GM21737 (cell line): ENCODE measurements around the gene GALNT14.

Experiments
- ATAC-seq: cut with Tn5 transposase; IDR thresholded peaks from one replicate; pipeline ENCODE4 v1.9.1; 2021; ENCODE audit warnings: mild to moderate bottlenecking, moderate library complexity; ENCODE audit not compliant: unreplicated experiment

GALNT14 gene

DNA sequence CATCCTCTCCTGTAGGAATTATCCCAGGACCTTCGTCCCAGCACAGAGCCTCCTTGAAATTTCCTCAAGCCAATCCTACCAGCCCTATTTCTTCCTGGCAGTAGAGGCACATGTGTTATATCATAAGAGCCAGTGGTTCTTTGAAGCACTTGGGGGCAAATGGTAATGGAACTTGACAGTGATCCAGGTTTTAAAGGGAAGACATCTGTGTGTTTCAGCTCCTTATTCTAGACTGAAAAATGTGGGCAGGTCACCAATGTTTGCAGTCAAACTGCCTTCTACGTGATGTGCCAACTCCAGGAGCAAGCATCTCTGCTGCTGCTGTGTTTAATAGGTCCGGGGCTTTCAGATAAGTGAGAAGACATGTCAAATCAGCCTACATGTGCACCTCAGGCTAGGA, 157.1 kb downstream of the GALNT14 start:
- ATAC-seq = no peak

DNA sequence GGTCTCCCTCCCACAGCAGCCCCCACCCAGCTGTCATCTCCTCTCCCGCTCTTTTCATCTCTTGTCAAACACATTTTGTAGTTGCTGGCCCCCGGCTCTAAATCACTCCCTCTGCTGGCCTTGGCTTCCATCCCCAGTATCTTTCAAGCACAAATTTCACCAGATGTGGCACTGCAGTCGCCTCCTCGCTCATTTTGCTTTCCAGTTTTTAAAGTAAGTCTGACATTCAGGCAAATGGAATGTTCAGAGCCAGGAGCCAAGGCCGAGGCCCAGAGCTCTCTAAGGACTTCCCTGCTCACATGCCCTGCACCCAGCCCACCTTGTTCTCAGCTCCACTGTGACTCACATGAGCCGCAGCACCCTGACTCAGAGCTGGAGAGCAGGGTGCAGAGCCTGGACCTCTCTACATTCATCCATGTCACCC, 158.4 kb downstream of the GALNT14 start:
- no peak for ATAC-seq

DNA sequence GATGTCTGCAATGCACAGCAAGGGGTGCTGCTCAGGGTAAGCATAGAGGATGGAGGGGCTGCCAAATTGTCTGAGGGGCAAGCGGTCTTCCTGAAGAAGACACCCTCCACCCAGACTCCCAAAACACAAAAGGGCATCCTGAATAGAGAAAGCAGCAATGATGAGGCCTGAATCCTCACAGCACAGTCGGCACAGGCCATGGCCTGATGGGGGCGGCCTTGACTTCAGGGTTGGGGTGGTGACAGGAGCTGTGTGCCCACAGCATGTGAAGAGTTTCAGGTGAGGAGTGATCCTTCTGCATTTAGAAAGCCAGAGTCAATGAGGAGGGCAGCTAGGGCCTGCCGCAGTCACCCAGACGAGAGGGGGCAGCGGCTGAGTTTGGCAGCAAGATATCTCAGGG, 159.4 kb downstream of the GALNT14 start:
- ATAC-seq = no peak

DNA sequence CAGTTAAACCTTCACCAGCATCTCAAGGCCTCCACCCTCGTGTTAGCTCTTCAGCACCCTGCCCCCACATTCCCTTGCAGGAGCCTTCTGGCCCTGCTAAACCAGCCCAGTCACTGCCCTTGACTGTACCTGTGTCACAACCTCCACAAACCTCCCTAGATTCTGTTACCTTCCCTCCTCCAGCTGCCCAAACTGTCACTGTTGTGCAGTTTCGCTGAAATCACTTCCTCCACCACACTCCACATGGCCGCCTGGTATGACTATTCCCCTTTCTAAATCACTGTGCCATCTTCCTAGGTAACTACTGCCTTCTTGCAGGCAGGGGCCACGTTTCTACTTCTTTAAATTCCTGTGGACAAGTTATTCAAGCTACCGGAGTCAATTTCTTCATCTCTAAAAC, 160.2 kb downstream of the GALNT14 start:
- ATAC-seq = no peak

DNA sequence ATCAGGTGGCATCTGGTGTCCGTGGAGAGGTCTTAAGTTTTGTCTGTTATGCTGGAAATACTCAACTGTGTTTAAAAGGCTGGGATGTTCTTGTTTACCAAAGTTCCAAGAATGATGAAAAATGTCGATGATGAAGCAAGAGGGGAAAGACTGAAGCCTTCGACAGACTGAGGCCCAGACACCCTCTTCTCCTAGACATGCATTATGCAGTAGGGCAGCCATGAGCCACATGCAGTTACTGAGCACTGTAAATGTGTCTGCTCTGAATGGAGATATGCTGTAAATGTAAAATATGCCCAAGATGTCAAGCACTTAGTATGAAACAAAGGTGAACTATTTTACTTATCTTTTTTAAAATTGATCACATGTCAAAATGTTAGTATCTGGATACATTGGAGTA, 163.1 kb downstream of the GALNT14 start:
- no peak for ATAC-seq

DNA sequence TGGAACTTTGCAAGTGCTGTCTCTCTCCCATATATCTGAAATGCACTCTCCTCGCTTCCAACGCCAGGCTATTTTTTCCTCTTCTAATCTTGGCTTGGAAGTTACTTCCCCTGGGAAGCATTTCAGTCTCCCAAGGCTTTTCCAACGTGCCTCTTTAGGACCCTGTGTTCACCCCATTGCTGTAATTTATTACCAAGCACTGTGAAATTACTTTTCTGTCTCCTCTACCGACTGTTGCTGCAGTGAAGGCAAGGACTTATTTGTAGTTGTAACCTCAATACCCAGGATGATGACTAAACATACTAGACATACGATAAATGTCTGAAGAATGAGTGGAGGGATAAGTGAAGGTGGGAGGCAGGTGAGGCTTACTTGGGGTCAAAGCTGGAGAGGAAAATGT, 163.7 kb downstream of the GALNT14 start:
- no peak for ATAC-seq

DNA sequence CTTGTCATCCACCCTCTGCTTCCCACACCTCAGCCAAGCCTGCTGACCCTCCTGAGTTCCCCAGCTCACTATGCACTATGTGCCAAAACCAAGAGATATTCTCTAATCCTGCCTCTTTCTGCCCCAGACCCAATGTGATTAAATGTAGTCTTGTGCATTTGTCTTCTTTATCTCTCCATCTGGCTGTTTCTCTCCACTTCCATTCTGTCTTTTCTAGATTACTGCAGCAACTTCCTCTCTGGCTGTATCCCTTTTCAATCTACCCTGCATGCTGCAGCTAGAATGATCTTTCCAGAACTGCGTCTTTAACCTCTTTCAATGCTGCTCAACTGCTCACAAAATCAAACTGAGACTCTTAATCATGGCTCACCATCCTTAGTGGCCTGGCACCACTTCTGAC, 164.1 kb downstream of the GALNT14 start:
- ATAC-seq = no peak

DNA sequence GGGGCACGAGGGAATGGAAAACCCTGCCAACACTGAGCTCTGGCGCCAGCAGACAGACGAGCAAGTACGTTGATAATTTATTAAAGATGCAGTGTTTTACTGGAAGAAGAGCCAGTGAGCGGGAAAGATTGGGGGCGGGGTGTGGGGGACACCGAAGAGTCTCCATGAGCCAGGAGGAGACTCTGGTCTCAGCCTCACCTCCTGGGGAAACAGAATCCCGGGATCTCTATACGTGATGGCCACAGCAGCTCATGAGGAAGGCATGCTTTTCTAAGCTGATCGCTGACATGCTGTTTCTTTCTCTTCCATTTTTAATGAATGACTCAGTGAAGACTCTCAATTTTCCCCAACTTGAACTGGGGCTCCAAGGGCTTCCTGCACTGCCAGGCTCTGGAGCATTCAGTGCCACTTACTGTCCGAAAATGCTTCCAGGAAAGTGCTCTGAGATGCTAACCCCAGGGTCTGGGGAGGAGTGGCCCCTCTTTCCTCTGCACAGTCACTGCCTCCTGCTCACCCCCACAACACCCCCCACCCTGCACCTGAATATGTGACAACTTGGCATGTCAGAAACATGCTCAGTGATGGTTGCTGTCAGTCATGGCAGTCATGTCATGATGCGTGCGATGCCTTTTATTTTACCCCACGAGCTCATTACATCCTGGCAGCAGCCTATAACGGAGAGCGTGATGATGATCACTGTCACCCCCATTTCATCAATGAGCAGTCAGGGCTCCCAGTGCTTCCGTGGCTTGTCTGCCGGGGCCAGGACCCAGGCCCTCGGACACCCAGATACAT, 166.8 kb downstream of the GALNT14 start:
- no peak for ATAC-seq

DNA sequence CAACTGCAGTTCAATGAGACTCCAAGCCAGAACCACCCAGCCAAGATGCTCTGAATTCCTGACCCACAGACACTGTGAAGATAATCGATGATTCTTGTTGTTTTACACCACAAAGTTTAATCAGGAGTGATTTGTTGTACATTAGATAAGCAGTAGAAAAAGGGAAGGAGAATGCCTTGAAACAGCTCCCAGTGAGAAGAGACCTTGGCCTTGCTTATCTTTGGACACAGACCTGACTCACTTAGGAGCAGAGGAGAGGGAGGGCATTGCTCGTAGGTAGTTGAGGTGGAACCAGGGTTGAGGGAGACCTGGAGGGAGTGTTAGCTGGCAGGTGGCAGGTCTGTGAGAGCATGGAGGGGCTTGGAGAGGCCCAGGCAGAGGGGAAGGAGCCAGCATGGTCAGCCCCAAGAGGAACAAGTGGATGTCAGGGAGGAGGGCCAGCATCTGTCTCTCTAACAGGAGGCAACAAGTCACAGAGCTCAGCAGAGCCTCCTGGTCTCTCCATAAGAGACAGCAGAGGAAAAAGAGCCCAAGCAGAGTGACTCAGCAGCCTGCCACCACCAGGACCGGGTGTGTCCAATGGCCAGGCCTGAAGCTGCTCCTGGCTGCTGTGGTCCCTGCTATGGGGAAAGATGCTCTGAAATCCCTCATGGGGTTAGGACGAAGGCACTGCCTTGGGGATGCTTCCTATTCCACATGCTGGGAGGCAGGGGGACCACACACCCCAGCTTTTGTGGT, 169.4 kb downstream of the GALNT14 start:
- ATAC-seq = no peak

DNA sequence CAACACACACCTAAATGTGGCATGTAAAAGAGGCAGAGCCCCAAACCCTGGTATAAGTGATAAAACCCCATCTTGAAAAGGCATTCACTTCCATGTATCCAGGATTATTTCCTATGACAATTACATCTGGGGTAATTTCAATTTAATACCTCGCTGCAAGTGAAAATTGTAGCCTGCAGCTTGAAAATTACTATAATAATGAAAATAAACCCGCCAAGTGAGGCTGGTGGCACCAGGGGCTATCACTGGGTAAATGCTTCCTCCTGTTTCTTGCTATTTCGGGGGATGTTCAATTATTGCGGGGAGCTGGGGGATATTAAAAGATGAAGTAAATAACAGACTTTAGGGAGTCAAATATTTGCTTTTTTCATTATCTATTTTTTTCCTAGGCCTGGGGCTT, 171.5 kb downstream of the GALNT14 start:
- ATAC-seq = no peak

DNA sequence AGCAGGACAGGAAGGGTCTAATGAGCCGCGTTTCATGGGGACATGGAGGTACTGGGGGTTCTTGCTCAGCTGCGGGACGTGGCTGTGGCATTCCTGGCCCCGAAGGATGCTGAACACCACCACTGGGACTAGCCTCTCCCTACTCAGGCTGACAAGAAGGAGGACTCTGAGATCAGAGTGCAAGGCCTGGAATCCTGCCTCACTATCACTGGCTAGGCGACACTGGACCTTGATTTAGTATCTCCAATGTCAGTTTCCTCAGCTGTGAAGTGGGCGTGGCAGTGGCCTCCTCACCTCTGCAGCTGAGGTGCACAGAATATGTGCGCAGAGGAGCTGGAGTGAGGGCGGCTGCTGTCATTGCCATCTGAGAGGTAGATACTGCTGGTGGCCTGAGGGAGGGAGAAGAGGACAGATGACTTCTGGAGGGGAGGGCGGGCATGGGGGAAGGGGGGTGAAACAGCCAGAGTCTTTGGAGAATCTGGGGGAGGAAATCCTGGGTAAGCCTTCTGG, 173.2 kb downstream of the GALNT14 start:
- no peak for ATAC-seq

DNA sequence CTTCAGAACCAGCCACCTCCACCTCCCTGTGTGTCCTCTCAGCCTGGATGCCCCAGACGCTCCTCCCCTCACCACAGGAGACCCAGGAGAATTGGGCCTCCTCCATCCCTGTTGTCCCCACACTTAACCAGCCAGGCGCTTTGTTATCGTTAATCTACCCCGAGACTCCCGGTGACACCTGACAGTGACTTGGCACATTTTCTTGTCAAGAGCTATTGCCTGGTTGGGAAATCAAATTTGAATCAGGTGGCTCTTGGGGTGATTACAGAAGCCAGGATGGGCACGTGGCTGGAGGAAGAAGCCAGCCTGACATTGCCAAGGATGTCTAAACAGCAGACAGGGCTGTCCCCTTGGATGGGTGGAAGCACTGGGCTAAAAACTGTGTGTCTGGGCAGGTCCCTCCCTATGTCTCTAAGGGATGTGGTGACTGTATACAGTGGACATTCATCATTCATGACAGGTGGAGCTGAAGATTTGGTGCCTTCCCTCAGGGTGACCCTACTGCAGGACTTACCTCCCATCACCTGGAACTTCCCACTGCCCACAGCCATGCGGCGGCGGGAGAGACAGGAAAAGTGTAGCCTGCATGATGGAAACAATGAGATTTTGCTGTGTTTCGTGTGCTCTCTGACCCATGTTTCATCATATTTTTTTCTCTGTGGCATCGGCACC, 173.8 kb downstream of the GALNT14 start:
- no peak for ATAC-seq

DNA sequence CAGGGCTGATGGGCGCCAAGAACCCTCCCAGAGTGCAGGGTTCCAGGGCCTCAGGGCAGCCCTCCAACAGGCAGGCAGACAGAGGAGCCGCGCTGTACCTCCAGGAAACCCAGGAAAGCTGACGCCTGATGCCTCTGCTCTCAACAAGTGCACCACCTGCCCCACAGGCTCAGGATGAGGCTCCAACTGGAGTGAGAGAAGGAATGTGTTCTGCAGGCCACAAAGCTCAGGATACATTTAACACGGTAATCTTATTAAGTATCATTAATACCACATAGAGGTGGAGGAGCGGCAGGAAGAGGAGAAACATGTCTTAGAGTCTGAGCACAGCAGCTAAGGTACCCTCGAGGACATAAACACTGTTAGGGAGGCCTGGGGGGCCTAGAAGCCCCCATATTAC, 175.1 kb downstream of the GALNT14 start:
- no peak for ATAC-seq

DNA sequence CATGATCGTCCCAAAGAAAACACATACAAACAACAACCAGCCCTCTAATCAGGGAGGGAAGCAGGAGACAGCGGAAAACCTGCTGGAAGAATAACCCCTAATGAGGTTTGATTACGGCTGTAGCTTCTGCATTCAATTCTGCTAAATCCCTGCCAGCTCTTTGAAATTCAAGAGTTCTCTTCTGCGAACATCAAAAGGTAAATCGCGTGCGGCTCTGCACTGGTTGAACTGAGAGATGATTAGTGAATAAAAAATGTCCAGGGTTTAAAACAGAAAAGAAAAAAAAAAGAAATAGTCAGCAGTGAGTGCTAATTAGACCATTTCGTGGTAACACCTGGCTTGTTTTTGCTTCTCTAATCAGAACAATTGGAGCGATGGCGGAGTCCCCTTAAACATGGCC, 178.0 kb downstream of the GALNT14 start:
- ATAC-seq = no peak

DNA sequence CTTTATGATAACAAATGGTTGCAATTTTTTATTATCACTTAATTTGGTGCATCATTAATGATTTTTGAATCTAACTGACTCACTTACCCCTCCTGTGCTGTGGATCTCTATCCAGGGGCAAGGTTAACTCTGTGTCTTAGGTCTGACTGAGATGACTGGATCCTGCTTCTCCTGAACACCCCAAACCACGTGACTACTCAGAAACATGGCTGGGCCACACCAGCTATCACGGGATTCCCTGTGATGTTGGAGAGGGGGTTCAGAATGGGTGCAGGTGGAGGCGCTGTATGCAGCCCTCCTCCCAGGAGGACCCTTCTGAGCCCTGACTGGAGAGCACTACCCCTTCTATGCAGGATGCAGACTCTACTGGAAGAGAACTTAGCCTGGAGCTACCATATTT, 178.6 kb downstream of the GALNT14 start:
- ATAC-seq = no peak

DNA sequence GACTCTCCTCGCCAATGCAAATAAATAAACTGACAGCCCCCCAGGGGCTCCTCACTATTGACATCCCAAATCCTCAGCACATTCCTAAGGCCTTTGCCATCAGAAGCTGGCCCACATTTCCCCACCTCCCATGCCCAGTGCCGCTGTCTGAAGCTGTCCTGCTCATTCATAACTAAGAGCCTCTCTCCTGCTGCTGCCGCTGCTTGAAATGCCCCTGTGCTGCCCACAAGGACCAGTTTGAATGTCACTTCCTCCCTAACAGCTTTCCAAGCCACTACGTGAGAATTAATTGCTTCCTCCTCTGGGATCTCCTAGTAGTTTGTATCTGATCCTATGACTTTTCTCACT, 179.3 kb downstream of the GALNT14 start:
- ATAC-seq = no peak

DNA sequence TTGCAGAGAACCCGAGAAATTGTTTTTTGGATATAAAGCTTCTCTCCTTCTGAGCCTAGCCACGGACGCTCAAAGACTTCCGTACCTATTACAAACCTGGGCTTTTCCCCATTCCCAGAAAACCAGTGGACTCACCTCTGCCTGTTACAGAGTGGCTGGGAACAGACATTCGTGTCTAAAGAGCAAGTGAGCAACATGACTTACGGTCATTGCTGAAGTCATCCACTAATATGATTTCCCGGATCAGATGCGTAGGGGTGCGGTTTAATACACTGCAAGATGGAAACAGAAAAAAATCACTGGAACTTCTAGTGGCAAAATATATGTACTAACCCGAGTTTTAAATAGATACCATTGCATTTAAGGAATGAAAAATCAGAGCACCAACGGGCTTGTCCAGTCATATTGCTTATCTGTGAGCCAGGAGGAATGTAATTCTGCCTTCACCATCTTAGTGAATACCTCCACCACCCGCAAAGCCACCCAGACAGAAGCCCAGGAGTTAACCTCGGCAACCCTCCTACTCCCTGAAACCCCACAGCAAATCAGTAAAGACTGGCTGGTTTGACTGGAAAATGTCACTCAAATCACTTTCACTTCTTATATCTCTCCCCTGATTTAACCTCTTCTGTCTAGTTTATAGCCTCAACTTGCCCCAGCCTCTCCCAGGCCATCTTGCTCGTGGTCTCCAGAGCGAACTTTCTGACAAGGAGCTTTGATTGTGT, 179.9 kb downstream of the GALNT14 start:
- ATAC-seq = no peak

DNA sequence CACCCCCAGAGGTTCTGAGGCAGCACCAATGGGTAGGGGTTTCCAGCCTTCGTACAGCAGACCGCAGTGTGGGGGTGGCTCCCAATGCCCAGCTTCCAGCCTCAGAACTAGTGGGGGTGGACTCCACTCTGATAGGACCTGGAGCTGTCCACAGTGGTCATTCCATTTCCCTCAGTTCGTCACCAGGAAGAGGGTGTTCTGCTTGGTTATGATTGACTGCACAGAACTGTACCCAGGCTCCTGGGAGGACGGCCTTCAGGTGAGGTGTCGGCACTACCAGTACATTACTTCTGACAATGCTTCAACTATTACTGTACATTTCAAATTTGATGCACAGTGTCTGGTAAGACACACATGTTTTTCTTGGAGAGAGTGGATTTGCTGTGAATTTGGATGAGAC, 180.6 kb downstream of the GALNT14 start:
- ATAC-seq = no peak

DNA sequence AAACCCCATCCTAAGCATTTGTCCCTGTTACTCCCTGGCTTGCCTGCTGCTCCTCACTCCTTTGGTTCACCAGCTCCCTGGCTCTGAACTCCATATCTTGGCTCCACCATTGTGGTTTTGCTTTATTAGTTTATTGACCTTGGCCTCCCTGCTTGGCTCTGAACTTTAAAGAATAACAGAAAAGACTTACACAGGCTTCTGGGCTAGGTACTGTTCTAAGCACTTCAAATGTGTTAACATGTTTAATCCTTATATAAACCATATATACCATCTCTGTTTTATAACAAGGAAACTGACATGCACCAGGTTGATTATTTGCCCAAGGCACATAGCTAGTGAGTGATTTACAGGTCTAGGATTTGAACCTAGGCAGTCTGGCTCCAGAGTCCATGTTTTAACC, 181.2 kb downstream of the GALNT14 start:
- no peak for ATAC-seq

DNA sequence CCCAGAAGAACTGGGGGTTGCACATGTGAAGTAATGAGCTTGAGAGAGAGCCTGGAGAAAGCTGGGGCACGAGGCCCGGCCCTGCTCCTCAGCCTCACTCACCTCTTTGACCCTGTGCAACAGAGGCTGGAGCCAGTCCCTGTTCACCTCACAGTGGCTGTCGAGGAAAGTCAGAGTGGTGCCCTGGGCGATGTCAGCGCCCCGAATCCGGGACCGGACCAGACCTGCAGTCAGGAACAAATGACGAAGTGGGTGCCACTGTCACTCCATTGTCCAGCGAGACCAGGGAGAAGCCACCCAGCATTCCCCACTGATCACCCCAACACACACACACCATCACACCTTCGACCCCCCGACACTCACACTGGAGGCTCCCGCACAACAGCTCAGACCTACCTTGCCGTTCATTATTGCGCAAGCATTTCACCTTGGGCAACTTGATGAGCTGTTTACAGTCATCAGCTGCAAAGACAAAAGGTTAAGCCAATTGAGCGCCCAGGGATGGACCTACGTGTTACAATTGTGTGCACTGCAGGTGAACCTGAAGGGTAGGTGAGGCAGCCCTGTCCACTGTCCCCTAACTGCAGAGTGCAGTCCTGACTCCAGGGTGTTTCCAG, 182.6 kb downstream of the GALNT14 start:
- no peak for ATAC-seq

DNA sequence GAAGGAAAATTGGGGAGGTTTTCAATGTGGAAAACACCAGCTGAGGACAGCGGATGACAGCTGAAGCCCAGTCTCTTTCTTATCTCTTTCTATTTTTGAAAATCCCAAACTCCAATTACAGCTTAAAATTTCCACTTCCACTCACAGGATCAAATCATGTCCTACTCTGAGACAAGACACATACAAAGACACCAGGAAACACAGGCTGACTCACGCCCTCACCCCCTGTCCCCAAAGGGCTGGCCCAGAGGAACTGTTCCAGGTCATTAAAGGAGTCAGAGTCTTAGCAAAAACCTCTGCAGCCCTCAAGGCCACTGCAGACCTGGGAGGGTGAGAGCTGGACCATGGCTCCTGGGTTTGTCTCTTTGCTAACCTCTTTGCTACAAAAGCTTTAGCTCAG, 187.9 kb downstream of the GALNT14 start:
- no peak for ATAC-seq
